ENCODE measurements around the gene LTO1. TPM values are rescaled to one million over a fixed set of nuclear protein-coding genes. Genes with fewer than 3 reads are reported as not detected.

LTO1 gene
- total RNA-seq, 1 donor from 2014 or later: 20.0 TPM

- no peak for FAIRE-seq
- Mint-ChIP-seq H3K4me1 (ENCODE audit: low read depth, unreplicated experiment) (peaks cover 4% of the 10 kb centered on the region), H3K27ac (ENCODE audit: unreplicated experiment) (no peak overlapping the region), H3K9me3 (ENCODE audit: unreplicated experiment) (no peaks in the 10 kb centered on the region), H3K27me3 (ENCODE audit: low read depth, unreplicated experiment) (no peaks in the 10 kb centered on the region), H3K4me3 (ENCODE audit: unreplicated experiment) (peak overlapping the region; percentile 14), H3K36me3 (ENCODE audit: low read depth, unreplicated experiment) (peaks cover 6% of the 10 kb centered on the region)
- H3K9ac ChIP-seq (ENCODE audit: low read length): peak overlapping the region; percentile 97
- peak overlapping the region; percentile 94 for H3K27ac ChIP-seq (ENCODE audit: low read depth, low read length)
- peaks cover 99% of the 10 kb centered on the region for H3K79me2 ChIP-seq (ENCODE audit: insufficient read depth, low read length)
- no peak for TF ChIP-seq CTCF (IDR thresholded peaks at IDR 0.05; ENCODE audit: insufficient read depth, low read depth, low read length)
- TF ChIP-seq EZH2 (IDR thresholded peaks at IDR 0.05; ENCODE audit: insufficient read depth, low read length): no peak
- no peak for DNase-seq (ENCODE audit: low read depth)
- H3K4me1 ChIP-seq (ENCODE audit: insufficient read depth, low read length): peaks cover 31% of the 10 kb centered on the region
- H2AFZ ChIP-seq (ENCODE audit: low read depth, low read length): no peak overlapping the region
- H3K4me3 ChIP-seq (ENCODE audit: insufficient read depth, low read depth, low read length): peak overlapping the region; percentile 98
- H3K4me2 ChIP-seq (ENCODE audit: low read length): peak overlapping the region; percentile 99
- no peaks in the 10 kb centered on the region for H3K27me3 ChIP-seq (ENCODE audit: insufficient read depth, low read length)
- H4K20me1 ChIP-seq (ENCODE audit: insufficient read depth, low read length): peaks cover 73% of the 10 kb centered on the region
- H3K9me3 ChIP-seq (ENCODE audit: insufficient read depth, low read depth, low read length): no peaks in the 10 kb centered on the region
- peaks cover 34% of the 10 kb centered on the region for H3K36me3 ChIP-seq (ENCODE audit: insufficient read depth, low read length)
These were observed 30.0 kb downstream of the LTO1 start for GRCh38 chr11:69644962-69645675.

GRCh38 chr11:69644071-69644961, 30.8 kb downstream of the LTO1 start:
- Histone ChIP-seq H3K27me3 (ENCODE audit: insufficient read depth, low read length) (no peaks in the 10 kb centered on the region), H3K36me3 (ENCODE audit: insufficient read depth, low read length) (peaks cover 26% of the 10 kb centered on the region), H2AFZ (ENCODE audit: low read depth, low read length) (no peak overlapping the region), H3K79me2 (ENCODE audit: insufficient read depth, low read length) (peaks cover 97% of the 10 kb centered on the region), H3K9me3 (ENCODE audit: insufficient read depth, low read depth, low read length) (no peaks in the 10 kb centered on the region), H3K4me3 (ENCODE audit: insufficient read depth, low read depth, low read length) (peak overlapping the region; percentile 98), H4K20me1 (ENCODE audit: insufficient read depth, low read length) (peaks cover 65% of the 10 kb centered on the region), H3K4me1 (ENCODE audit: insufficient read depth, low read length) (peaks cover 34% of the 10 kb centered on the region), H3K4me2 (ENCODE audit: low read length) (peak overlapping the region; percentile 99), H3K27ac (ENCODE audit: low read depth, low read length) (peak overlapping the region; percentile 94), H3K9ac (ENCODE audit: low read length) (peak overlapping the region; percentile 97)
- H3K9me3 Mint-ChIP-seq (ENCODE audit: unreplicated experiment): no peaks in the 10 kb centered on the region
- peak overlapping the region; percentile 75 for H3K4me3 Mint-ChIP-seq (ENCODE audit: unreplicated experiment)
- peaks cover 4% of the 10 kb centered on the region for H3K4me1 Mint-ChIP-seq (ENCODE audit: low read depth, unreplicated experiment)
- no peak for FAIRE-seq
- H3K27me3 Mint-ChIP-seq (ENCODE audit: low read depth, unreplicated experiment): no peaks in the 10 kb centered on the region
- TF ChIP-seq EZH2 (IDR thresholded peaks at IDR 0.05; ENCODE audit: insufficient read depth, low read length) (no peak), CTCF (IDR thresholded peaks at IDR 0.05; ENCODE audit: insufficient read depth, low read depth, low read length) (no peak)
- DNase-seq (ENCODE audit: low read depth): peak; percentile 88
- H3K36me3 Mint-ChIP-seq (ENCODE audit: low read depth, unreplicated experiment): peaks cover 6% of the 10 kb centered on the region
- no peak overlapping the region for H3K27ac Mint-ChIP-seq (ENCODE audit: unreplicated experiment)
